PFSK-1 (cell line): ENCODE measurements around the gene SOS2.

Source experiments
- FOXP2 ChIP-seq: optimal IDR thresholded peaks from 2 replicates; pipeline ENCODE3; 2011; ENCODE audit warnings: borderline replicate concordance, control low read depth, inconsistent platforms; ENCODE audit not compliant: insufficient read depth; ENCODE audit errors: extremely low read length, extremely low read depth
- POLR2AphosphoS5 ChIP-seq: IDR thresholded peaks from 2 replicates; pipeline ENCODE4 v1.6.1; 2012; ENCODE audit warnings: low read depth, mild to moderate bottlenecking, control low read depth, low read length, moderate library complexity
- SIN3A ChIP-seq: IDR thresholded peaks from 2 replicates; pipeline ENCODE4 v1.6.1; 2012; ENCODE audit warnings: mild to moderate bottlenecking, low read length, moderate library complexity, borderline replicate concordance; ENCODE audit not compliant: insufficient read depth
- TAF1 ChIP-seq: IDR thresholded peaks from 2 replicates; pipeline ENCODE4 v1.6.1; 2012; ENCODE audit warnings: low read length, control low read depth, borderline replicate concordance; ENCODE audit not compliant: insufficient read depth
- TF ChIP-seq, protein P1 (sequence below), 2 experiments: IDR thresholded peaks; 2 replicates each; pipeline versions ENCODE4 v1.6.1 to v1.8.0; 2011 to 2012; ENCODE audit warnings: low read depth in 2 of 2, low read length in 2 of 2, control low read depth in 1 of 2, inconsistent platforms in 1 of 2, mild to moderate bottlenecking in 1 of 2, moderate library complexity in 1 of 2; ENCODE audit not compliant: insufficient read depth in 1 of 2

DNA sequence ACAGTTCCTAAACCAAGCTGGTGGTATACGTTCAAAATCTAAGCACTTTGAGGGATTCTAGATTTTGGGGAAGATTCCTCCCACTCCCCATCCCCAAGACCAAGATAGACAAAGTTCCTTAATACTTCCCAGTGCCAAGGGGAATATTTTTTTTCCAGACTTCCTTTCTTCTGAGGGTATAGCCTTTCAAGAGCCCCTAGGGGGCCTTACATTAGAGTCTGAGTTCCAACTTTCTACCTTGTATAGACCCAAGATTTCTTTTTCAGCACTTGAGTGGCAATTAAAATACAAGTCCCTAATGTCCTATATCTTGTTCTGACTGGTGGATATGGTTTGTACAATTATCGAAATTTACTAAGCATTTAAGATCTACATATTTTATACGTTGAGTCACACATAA is 28.7 kb upstream of the SOS2 start:
- no peak for TF ChIP-seq POLR2AphosphoS5
- TF ChIP-seq, protein P1, sequence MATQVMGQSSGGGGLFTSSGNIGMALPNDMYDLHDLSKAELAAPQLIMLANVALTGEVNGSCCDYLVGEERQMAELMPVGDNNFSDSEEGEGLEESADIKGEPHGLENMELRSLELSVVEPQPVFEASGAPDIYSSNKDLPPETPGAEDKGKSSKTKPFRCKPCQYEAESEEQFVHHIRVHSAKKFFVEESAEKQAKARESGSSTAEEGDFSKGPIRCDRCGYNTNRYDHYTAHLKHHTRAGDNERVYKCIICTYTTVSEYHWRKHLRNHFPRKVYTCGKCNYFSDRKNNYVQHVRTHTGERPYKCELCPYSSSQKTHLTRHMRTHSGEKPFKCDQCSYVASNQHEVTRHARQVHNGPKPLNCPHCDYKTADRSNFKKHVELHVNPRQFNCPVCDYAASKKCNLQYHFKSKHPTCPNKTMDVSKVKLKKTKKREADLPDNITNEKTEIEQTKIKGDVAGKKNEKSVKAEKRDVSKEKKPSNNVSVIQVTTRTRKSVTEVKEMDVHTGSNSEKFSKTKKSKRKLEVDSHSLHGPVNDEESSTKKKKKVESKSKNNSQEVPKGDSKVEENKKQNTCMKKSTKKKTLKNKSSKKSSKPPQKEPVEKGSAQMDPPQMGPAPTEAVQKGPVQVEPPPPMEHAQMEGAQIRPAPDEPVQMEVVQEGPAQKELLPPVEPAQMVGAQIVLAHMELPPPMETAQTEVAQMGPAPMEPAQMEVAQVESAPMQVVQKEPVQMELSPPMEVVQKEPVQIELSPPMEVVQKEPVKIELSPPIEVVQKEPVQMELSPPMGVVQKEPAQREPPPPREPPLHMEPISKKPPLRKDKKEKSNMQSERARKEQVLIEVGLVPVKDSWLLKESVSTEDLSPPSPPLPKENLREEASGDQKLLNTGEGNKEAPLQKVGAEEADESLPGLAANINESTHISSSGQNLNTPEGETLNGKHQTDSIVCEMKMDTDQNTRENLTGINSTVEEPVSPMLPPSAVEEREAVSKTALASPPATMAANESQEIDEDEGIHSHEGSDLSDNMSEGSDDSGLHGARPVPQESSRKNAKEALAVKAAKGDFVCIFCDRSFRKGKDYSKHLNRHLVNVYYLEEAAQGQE (IDR thresholded peaks at IDR 0.05; ENCODE audit: insufficient read depth in 1 of 2, low read depth in 2 of 2, low read length in 2 of 2), result no peak
- TF ChIP-seq TAF1, result no peak
- TF ChIP-seq FOXP2, result no peak
- TF ChIP-seq SIN3A, result no peak
